ENCODE measurements around the gene MYRF.

- TF ChIP-seq POLR2A (IDR thresholded peaks at IDR 0.05) (no peak), CTCF (IDR thresholded peaks at IDR 0.05) (no peak)
These were observed 47.6 kb upstream of the MYRF start for GRCh38 chr11:61704838-61705237.
